Activated CD4-positive, alpha-beta memory T cell treated with anti-CD3 and anti-CD28 coated beads for 36 hours (primary cell): ENCODE data around the gene POMGNT1. TPM values are rescaled to one million over a fixed set of nuclear protein-coding genes. Genes with fewer than 3 reads are reported as not detected.

Experiments
- CTCF ChIA-PET: fragments of 350-600 bp; sonication (Branson Sonifier 250); formaldehyde crosslinking; loops from one replicate; lab custom pipeline; 2021; ENCODE audit warnings: antibody characterized with exemption, inconsistent platforms; lab: Charles Lee
- POLR2A ChIA-PET: fragments of 350-600 bp; sonication (Branson Sonifier 250); formaldehyde crosslinking; loops from one replicate; lab custom pipeline; 2021; ENCODE audit warnings: antibody characterized with exemption; lab: Charles Lee
- DNase-seq: peaks from one replicate; pipeline ENCODE4 v3.0.0-alpha.2; 2020
- H3K27ac Mint-ChIP-seq: one replicate; pipeline ENCODE4 v1.8.0; 2021; ENCODE audit warnings: mixed read lengths
- H3K27me3 Mint-ChIP-seq: one replicate; pipeline ENCODE4 v1.8.0; 2021; ENCODE audit warnings: mixed read lengths
- H3K36me3 Mint-ChIP-seq: one replicate; pipeline ENCODE4 v1.8.0; 2021; ENCODE audit warnings: mixed read lengths
- H3K4me1 Mint-ChIP-seq: one replicate; pipeline ENCODE4 v1.8.0; 2021; ENCODE audit warnings: low read depth, mixed read lengths
- H3K4me3 Mint-ChIP-seq: one replicate; pipeline ENCODE4 v1.8.0; 2021; ENCODE audit warnings: mild to moderate bottlenecking, mixed read lengths
- H3K9me3 Mint-ChIP-seq: one replicate; pipeline ENCODE4 v1.8.0; 2021; ENCODE audit warnings: mixed read lengths
- intact Hi-C: fragments of 100-400 bp; cut with micrococcal nuclease; formaldehyde crosslinking; loops from one replicate; pipeline ENCODE4 v1.15.1; 2023
- total RNA-seq, 2 experiments: library from RNA; stranded (reverse); gene quantifications; one replicate each; pipeline ENCODE4 v1.2.3, GENCODE V29; 2021

POMGNT1 gene
- total RNA-seq, 2 experiments from 2014 or later, result 43.6 to 44.1 TPM

GRCh38 chr1:46181343-46182260 lies 16.6 kb downstream of the POMGNT1 start:
- no peak for DNase-seq
- peaks cover 22% of the 10 kb centered on the region for H3K4me1 Mint-ChIP-seq
- ChIA-PET POLR2A (interaction anchor here (0.9 kb wide), 1 partner anchor 13 kb away, joined by 3 read pairs; no protein-coding TSS in a partner anchor), CTCF (interaction anchor here (1.0 to 6.6 kb wide), 9 partner anchors 14 to 165 kb away, joined by 3 to 67 read pairs (median 3); no protein-coding TSS in a partner anchor)
- H3K27ac Mint-ChIP-seq, result no peak overlapping the region
- intact Hi-C loops, result loop anchor here (10.0 kb wide), 1 partner anchor 497 kb away; the partner anchor contains the start of genes GPBP1L1 and TMEM69
- no peak overlapping the region for H3K4me3 Mint-ChIP-seq
- no peaks in the 10 kb centered on the region for H3K9me3 Mint-ChIP-seq
- no peaks in the 10 kb centered on the region for H3K27me3 Mint-ChIP-seq
- no peaks in the 10 kb centered on the region for H3K36me3 Mint-ChIP-seq

DNA sequence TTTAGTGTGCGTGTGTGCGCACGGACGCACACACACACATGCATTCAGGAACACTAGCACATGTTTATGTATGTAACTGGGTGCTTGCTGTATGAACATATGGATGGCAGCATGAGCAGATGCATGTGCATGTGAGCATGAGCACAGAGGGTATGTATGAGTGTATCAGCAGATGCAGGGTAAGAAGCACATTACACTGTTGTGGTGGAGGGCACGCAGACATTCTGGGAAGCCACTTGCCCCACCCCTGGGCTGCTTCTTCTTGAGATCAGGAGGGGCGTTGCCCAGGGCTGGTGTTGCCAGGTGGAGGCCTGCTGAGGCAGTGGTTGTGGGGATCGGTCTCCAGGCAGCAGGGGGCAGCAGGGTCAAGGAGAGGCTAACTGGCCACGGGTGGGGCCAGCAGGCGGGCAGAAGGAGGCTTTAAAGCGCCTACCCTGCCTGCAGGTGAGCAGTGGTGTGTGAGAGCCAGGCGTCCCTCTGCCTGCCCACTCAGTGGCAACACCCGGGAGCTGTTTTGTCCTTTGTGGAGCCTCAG lies 18.1 kb downstream of the POMGNT1 start:
- intact Hi-C loops, result loop anchor here (10.0 kb wide), 1 partner anchor 495 kb away; the partner anchor contains the start of genes GPBP1L1 and TMEM69
- peaks cover 14% of the 10 kb centered on the region for H3K4me1 Mint-ChIP-seq
- peak; percentile 41 for DNase-seq
- H3K27me3 Mint-ChIP-seq, result no peaks in the 10 kb centered on the region
- ChIA-PET POLR2A (no interaction called here), CTCF (interaction anchor here (0.7 to 6.6 kb wide), 7 partner anchors 13 to 144 kb away, joined by 3 to 67 read pairs (median 4); partner anchors contain the start of gene PIK3R3)
- H3K36me3 Mint-ChIP-seq, result no peaks in the 10 kb centered on the region
- no peak overlapping the region for H3K4me3 Mint-ChIP-seq
- H3K27ac Mint-ChIP-seq, result no peak overlapping the region
- no peaks in the 10 kb centered on the region for H3K9me3 Mint-ChIP-seq

GRCh38 chr1:46179138-46180081 lies 18.8 kb downstream of the POMGNT1 start:
- Mint-ChIP-seq H3K27me3 (no peaks in the 10 kb centered on the region), H3K36me3 (no peaks in the 10 kb centered on the region)
- POLR2A ChIA-PET, result no interaction called here

GRCh38 chr1:46176211-46176865 lies 21.9 kb downstream of the POMGNT1 start, which contains the start of gene P3R3URF:
Gene P3R3URF, minus strand, starts transcription at chr1:46176488. Its CDS starts 17 bp downstream, at chr1:46176471.
- H3K27ac Mint-ChIP-seq, result no peak within 1 kb of the TSS
- ChIA-PET POLR2A (no interaction called here), CTCF (interaction anchor here (1.9 kb wide), 1 partner anchor 139 kb away, joined by 8 read pairs; no protein-coding TSS in a partner anchor)
- no peaks in the 10 kb centered on the region for H3K36me3 Mint-ChIP-seq
- no peaks in the 10 kb centered on the region for H3K4me1 Mint-ChIP-seq
- no peaks in the 10 kb centered on the region for H3K27me3 Mint-ChIP-seq
- no peaks in the 10 kb centered on the region for H3K9me3 Mint-ChIP-seq
- H3K4me3 Mint-ChIP-seq, result no peak within 1 kb of the TSS
- intact Hi-C loops, result no loop called here
- no peak for DNase-seq

More at GRCh38 chr1:46179138-46180081, 18.8 kb downstream of the POMGNT1 start:
- no peak overlapping the region for H3K4me3 Mint-ChIP-seq
- no peaks in the 10 kb centered on the region for H3K9me3 Mint-ChIP-seq
- CTCF ChIA-PET, result interaction anchor here (0.7 to 6.6 kb wide), 6 partner anchors 15 to 143 kb away, joined by 3 to 67 read pairs (median 3); partner anchors contain the start of gene PIK3R3
- peak; percentile 75 for DNase-seq
- no peak overlapping the region for H3K27ac Mint-ChIP-seq
- peaks cover 6% of the 10 kb centered on the region for H3K4me1 Mint-ChIP-seq
- intact Hi-C loops, result loop anchor here (1.0 to 10.0 kb wide), 3 partner anchors 44 to 495 kb away; partner anchors contain the start of genes GPBP1L1 and TMEM69

GRCh38 chr1:46175243-46175642 lies 23.0 kb downstream of the POMGNT1 start:
- Mint-ChIP-seq H3K4me1 (no peaks in the 10 kb centered on the region), H3K4me3 (no peak overlapping the region), H3K27ac (no peak overlapping the region), H3K36me3 (no peaks in the 10 kb centered on the region), H3K27me3 (no peaks in the 10 kb centered on the region), H3K9me3 (no peaks in the 10 kb centered on the region)
- intact Hi-C loops, result no loop called here
- POLR2A ChIA-PET, result no interaction called here
- peak; percentile 19 for DNase-seq
- CTCF ChIA-PET, result interaction anchor here (1.9 kb wide), 1 partner anchor 138 kb away, joined by 8 read pairs; no protein-coding TSS in a partner anchor

- ChIA-PET CTCF (interaction anchor here (1.9 kb wide), 1 partner anchor 137 kb away, joined by 8 read pairs; no protein-coding TSS in a partner anchor), POLR2A (no interaction called here)
- Mint-ChIP-seq H3K27me3 (no peaks in the 10 kb centered on the region), H3K27ac (no peak within 1 kb of the TSS), H3K9me3 (no peaks in the 10 kb centered on the region), H3K36me3 (no peaks in the 10 kb centered on the region), H3K4me1 (no peaks in the 10 kb centered on the region), H3K4me3 (no peak within 1 kb of the TSS)
- no peak for DNase-seq
- intact Hi-C loops, result no loop called here
Observed at GRCh38 chr1:46174448-46175231, 23.6 kb downstream of the POMGNT1 start, which contains the start of gene TSPAN1. Gene TSPAN1, plus strand, starts transcription at chr1:46175087. Its CDS starts 6,021 bp downstream, at chr1:46181108.

DNA sequence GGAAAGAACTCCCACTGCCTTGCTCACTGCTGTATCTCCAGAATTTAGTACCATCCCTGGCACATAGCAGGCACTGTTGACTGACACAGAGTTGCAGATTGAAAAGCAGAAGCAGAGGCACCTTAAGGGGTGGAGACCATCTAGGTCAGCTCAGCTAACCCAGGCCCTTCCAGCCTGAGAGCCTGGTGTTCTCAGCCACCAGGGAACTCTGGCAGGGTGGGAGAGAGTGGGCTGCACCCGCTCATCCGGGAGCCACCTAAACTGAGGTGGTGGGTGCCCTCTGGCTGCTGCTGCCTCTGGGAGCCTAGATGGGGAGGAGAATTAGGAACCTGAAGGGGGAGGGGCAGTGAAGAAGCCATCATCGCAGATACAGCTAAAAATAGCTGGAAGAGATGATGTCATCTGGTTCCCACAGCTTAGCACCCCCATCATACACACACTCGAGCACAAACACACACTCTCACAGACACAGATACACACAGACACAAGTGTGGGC lies 24.8 kb downstream of the POMGNT1 start:
- no peaks in the 10 kb centered on the region for H3K36me3 Mint-ChIP-seq
- no peaks in the 10 kb centered on the region for H3K9me3 Mint-ChIP-seq
- CTCF ChIA-PET, result interaction anchor here (0.6 to 1.2 kb wide), 3 partner anchors 47 to 514 kb away, joined by 3 read pairs; no protein-coding TSS in a partner anchor
- H3K27me3 Mint-ChIP-seq, result peaks cover 2% of the 10 kb centered on the region
- H3K27ac Mint-ChIP-seq, result no peak overlapping the region
- H3K4me1 Mint-ChIP-seq, result no peaks in the 10 kb centered on the region
- intact Hi-C loops, result no loop called here
- H3K4me3 Mint-ChIP-seq, result no peak overlapping the region
- POLR2A ChIA-PET, result no interaction called here
- DNase-seq, result no peak

GRCh38 chr1:46172321-46172720 lies 25.9 kb downstream of the POMGNT1 start:
- Mint-ChIP-seq H3K4me3 (no peak overlapping the region), H3K4me1 (peaks cover 6% of the 10 kb centered on the region), H3K9me3 (no peaks in the 10 kb centered on the region), H3K27me3 (peaks cover 2% of the 10 kb centered on the region), H3K36me3 (no peaks in the 10 kb centered on the region), H3K27ac (no peak overlapping the region)
- POLR2A ChIA-PET, result no interaction called here
- intact Hi-C loops, result no loop called here
- DNase-seq, result no peak
- CTCF ChIA-PET, result interaction anchor here (1.2 kb wide), 1 partner anchor 513 kb away, joined by 3 read pairs; no protein-coding TSS in a partner anchor

DNA sequence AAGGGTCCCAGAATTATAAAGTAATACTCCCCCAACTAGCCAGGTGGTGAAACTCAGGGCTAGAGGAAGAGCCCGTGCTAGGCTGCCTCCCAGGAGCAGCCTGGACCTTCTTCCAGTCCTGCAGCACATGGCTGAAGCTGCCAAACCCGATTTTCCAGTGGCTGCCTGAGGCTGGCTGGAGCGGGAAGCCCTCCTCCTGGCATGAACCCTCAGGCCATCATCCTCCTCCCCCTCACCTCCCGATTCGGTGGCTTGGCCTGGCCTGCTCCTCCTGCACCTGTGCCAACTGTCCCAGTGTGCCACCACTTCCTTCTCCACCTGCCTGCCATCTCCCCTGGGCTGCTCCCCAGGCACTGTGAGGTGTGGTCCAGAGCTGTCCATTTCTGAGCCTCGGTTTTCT lies 26.4 kb downstream of the POMGNT1 start:
- H3K36me3 Mint-ChIP-seq, result no peaks in the 10 kb centered on the region
- no peaks in the 10 kb centered on the region for H3K9me3 Mint-ChIP-seq
- H3K4me3 Mint-ChIP-seq, result no peak overlapping the region
- peaks cover 2% of the 10 kb centered on the region for H3K27me3 Mint-ChIP-seq
- DNase-seq, result no peak
- no peak overlapping the region for H3K27ac Mint-ChIP-seq
- intact Hi-C loops, result no loop called here
- POLR2A ChIA-PET, result no interaction called here
- CTCF ChIA-PET, result no interaction called here
- peaks cover 10% of the 10 kb centered on the region for H3K4me1 Mint-ChIP-seq

DNA sequence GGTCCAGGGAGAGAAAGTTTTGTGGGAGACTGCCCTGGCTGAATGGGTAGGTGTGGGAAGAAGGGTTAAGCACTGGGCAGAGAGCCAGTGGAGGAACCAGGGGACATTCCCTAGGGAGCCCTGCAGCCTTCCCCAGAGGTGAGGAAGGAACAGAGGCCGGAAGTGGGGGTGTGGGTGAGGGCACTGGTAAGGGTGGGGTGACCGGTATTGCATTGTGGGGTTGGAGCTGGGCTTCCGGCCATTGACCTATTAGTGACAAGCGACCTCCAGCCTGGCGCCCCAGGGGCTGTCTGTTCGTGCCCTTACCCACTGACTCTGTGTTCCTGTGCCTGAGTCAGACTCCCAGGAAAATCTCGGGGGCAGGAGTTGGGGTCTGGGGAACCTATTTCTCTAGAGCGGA lies 26.9 kb downstream of the POMGNT1 start:
- intact Hi-C loops, result no loop called here
- POLR2A ChIA-PET, result no interaction called here
- CTCF ChIA-PET, result interaction anchor here (0.8 kb wide), 1 partner anchor 53 kb away, joined by 3 read pairs; no protein-coding TSS in a partner anchor
- Mint-ChIP-seq H3K36me3 (no peaks in the 10 kb centered on the region), H3K9me3 (no peaks in the 10 kb centered on the region), H3K27ac (no peak overlapping the region), H3K4me1 (peaks cover 14% of the 10 kb centered on the region), H3K27me3 (peaks cover 2% of the 10 kb centered on the region), H3K4me3 (no peak overlapping the region)
- no peak for DNase-seq
